T-cell (primary cell): ENCODE measurements around the gene SLC22A12. TPM values are rescaled to one million over a fixed set of nuclear protein-coding genes. Genes with fewer than 3 reads are reported as not detected.

ENCODE experiments used
- ATAC-seq, 4 experiments: fragments of 200-7000 bp in 3 of 4; fragments of 150-1000 bp in 1 of 4; cut with Tn5 transposase; replicated peaks in 1 of 4; 1 replicate in 3 of 4; 2 replicates in 1 of 4; pipeline ENCODE4 v1.10.0; 2021; ENCODE audit warnings: moderate library complexity in 3 of 4, mild to moderate bottlenecking in 2 of 4, moderate number of reproducible peaks in 1 of 4
- CTCF ChIA-PET, 2 donors: fragments of 300-600 bp; sonication (Branson Sonifier 250); formaldehyde crosslinking; loops; one replicate each; lab custom pipeline; 2022; ENCODE audit warnings: antibody characterized with exemption in 2 of 2; lab: Charles Lee
- POLR2A ChIA-PET, 2 donors: fragments of 300-600 bp; sonication (Branson Sonifier 250); formaldehyde crosslinking; loops; one replicate each; lab custom pipeline; 2022; ENCODE audit warnings: antibody characterized with exemption in 2 of 2; lab: Charles Lee
- DNase-seq, 35 experiments: peaks; one replicate each; pipeline versions ENCODE4 v3.0.0 to v3.0.0-alpha.2; 2013 to 2023
- H3K27ac ChIP-seq: one replicate; pipeline ENCODE4 v1.5.1; 2013; ENCODE audit warnings: low read length
- H3K27me3 ChIP-seq, 2 experiments: replicated peaks in 1 of 2; 1 replicate in 1 of 2; 2 replicates in 1 of 2; pipeline versions ENCODE4 v1.6.1 to v1.7.0; 2013; ENCODE audit warnings: low read length in 1 of 2, mixed read lengths in 1 of 2; ENCODE audit not compliant: control insufficient read depth in 2 of 2, insufficient read depth in 2 of 2; ENCODE audit errors: extremely low read depth in 1 of 2
- H3K36me3 ChIP-seq, 2 donors: 1 replicate in 1 of 2; 2 replicates in 1 of 2; pipeline versions ENCODE4 v1.6.1 to v1.7.0; 2013; ENCODE audit warnings: low read length in 1 of 2; ENCODE audit not compliant: control insufficient read depth in 2 of 2, insufficient read depth in 1 of 2; ENCODE audit errors: extremely low read depth in 1 of 2
- H3K4me1 ChIP-seq, 2 experiments: 1 replicate in 1 of 2; 2 replicates in 1 of 2; pipeline versions ENCODE4 v1.6.1 to v1.7.0; 2013; ENCODE audit warnings: low read length in 2 of 2, mixed read lengths in 1 of 2; ENCODE audit not compliant: insufficient read depth in 2 of 2, control insufficient read depth in 1 of 2; ENCODE audit errors: extremely low read depth in 1 of 2
- H3K4me3 ChIP-seq, 2 donors: 1 replicate in 1 of 2; 2 replicates in 1 of 2; pipeline versions ENCODE4 v1.5.1 to v1.7.0; 2013; ENCODE audit warnings: mild to moderate bottlenecking in 2 of 2, low read length in 1 of 2, moderate library complexity in 1 of 2; ENCODE audit not compliant: control insufficient read depth in 1 of 2; ENCODE audit errors: extremely low read depth in 1 of 2
- H3K9me3 ChIP-seq: 2 replicates; pipeline ENCODE4 v1.7.0; 2013
- H3K27ac Mint-ChIP-seq, 2 donors: one replicate each; pipeline ENCODE4 v1.8.0; 2020 to 2021; ENCODE audit warnings: mild to moderate bottlenecking in 2 of 2, mixed read lengths in 2 of 2
- H3K27me3 Mint-ChIP-seq, 2 donors: one replicate each; pipeline ENCODE4 v1.8.0; 2021 to 2022; ENCODE audit warnings: mixed read lengths in 2 of 2
- H3K36me3 Mint-ChIP-seq: one replicate; pipeline ENCODE4 v1.8.0; 2021; ENCODE audit warnings: mixed read lengths
- H3K4me1 Mint-ChIP-seq, 3 donors: one replicate each; pipeline ENCODE4 v1.8.0; 2020 to 2022; ENCODE audit warnings: mixed read lengths in 3 of 3, mild to moderate bottlenecking in 1 of 3
- H3K4me3 Mint-ChIP-seq, 3 donors: one replicate each; pipeline ENCODE4 v1.8.0; 2020 to 2022; ENCODE audit warnings: mild to moderate bottlenecking in 3 of 3, mixed read lengths in 3 of 3, moderate library complexity in 3 of 3
- H3K9me3 Mint-ChIP-seq, 3 donors: one replicate each; pipeline ENCODE4 v1.8.0; 2020 to 2022; ENCODE audit warnings: mixed read lengths in 3 of 3
- WGBS: methylation state at CpG from one replicate; pipeline ENCODE4 v1.1.5; 2013; ENCODE audit warnings: missing lambda C conversion rate; ENCODE audit not compliant: insufficient coverage; 5-methylcytosine and 5-hydroxymethylcytosine counted together
- total RNA-seq, 35 experiments: library from RNA in 6 of 35; stranded (reverse) in 6 of 35; fragments of 120-200 nt in 1 of 35; gene quantifications; one replicate each; pipeline versions ENCODE4 v1.2.1 to v1.2.4 and lab custom pipeline; 2013 to 2026

SLC22A12 gene
- total RNA-seq, 5 donors from 2014 or later (not counting 1 experiment from before 2014, with no cell fraction given), result not detected

DNA sequence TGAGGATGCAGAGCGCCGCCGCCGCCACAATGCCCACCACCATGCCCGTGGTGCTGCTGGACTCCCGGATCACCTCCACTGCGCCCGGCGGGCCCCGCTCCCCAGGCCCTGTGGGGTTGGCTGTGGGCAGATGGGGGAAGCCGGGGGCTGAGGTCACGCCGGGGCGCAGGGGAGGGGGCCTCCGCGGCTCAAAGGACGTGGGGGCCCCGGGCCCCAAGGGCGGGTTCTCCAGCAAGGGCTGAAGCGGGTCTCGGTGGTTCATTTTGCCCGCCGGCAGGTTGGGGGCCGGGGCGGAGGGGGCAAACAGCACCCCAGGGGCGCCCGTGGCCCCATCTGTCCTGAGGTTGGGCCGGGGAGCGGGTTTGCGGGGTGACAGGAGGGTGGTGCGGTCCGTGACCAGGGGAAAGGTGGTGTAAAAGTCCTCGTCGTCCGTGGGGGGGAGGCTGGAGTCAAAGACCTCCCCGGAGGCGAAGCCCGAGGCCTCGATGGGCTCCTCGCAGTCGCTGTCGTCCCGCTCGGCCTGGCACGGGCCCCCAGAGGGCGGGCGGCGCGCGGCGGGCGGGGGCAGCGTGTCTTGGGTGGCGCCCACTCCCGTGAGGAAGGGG is 16.5 kb downstream of the SLC22A12 start:
- 88% methylated on average over 14 of the region's 55 CpGs for WGBS
- H3K36me3 Mint-ChIP-seq, result no peaks in the 10 kb centered on the region
- H3K4me1 ChIP-seq, result peaks cover 17 to 19% of the 10 kb centered on the region in 2 experiments
- H3K9me3 Mint-ChIP-seq, result no peaks in the 10 kb centered on the region
- no peak overlapping the region for H3K4me3 ChIP-seq
- H3K27ac Mint-ChIP-seq, result no peak overlapping the region
- H3K27me3 ChIP-seq, result peaks cover 0 to 36% of the 10 kb centered on the region in 2 experiments
- H3K9me3 ChIP-seq, result no peaks in the 10 kb centered on the region
- DNase-seq, result no peak
- ChIA-PET POLR2A (no interaction called here), CTCF (no interaction called here)
- peaks cover 0 to 10% of the 10 kb centered on the region in 2 donors for H3K27me3 Mint-ChIP-seq
- no peak for ATAC-seq
- H3K4me3 Mint-ChIP-seq, result no peak overlapping the region
- no peak overlapping the region for H3K27ac ChIP-seq
- peaks cover 13 to 17% (median 16%) of the 10 kb centered on the region in 3 donors for H3K4me1 Mint-ChIP-seq
- H3K36me3 ChIP-seq, result no peaks in the 10 kb centered on the region

DNA sequence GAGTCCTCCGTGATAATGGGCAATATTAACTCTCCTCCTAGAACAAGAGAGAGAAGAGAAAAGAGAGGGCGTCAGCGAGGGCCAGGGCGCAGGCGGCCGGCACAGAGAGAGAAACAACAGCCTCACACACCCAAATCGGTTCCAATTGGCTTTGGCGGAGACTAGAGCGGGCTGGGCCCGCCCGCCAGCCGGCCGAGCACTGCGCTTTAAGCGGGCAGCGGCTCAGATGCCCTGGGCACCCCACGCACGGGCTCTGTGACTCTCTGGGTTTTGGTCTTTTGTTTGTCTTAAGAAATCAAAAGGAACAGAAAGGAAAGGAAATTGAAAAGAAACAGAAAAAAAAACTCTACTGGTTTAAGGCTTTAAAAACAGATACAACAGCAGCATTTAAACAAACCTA is 17.0 kb downstream of the SLC22A12 start:
- Histone ChIP-seq H3K9me3 (no peaks in the 10 kb centered on the region), H3K27me3 (peaks cover 0 to 30% of the 10 kb centered on the region in 2 experiments), H3K27ac (no peak overlapping the region), H3K4me3 (no peak overlapping the region), H3K36me3 (no peaks in the 10 kb centered on the region), H3K4me1 (peaks cover 17 to 19% of the 10 kb centered on the region in 2 experiments)
- H3K27ac Mint-ChIP-seq, result no peak overlapping the region
- ATAC-seq, result no peak
- ChIA-PET POLR2A (no interaction called here), CTCF (no interaction called here)
- H3K9me3 Mint-ChIP-seq, result no peaks in the 10 kb centered on the region
- no CpG with 5 or more reads among the region's 18 CpGs for WGBS
- H3K27me3 Mint-ChIP-seq, result peaks cover 0 to 10% of the 10 kb centered on the region in 2 donors
- no peak overlapping the region for H3K4me3 Mint-ChIP-seq
- peaks cover 15 to 20% (median 17%) of the 10 kb centered on the region in 3 donors for H3K4me1 Mint-ChIP-seq
- no peak for DNase-seq
- H3K36me3 Mint-ChIP-seq, result no peaks in the 10 kb centered on the region

DNA sequence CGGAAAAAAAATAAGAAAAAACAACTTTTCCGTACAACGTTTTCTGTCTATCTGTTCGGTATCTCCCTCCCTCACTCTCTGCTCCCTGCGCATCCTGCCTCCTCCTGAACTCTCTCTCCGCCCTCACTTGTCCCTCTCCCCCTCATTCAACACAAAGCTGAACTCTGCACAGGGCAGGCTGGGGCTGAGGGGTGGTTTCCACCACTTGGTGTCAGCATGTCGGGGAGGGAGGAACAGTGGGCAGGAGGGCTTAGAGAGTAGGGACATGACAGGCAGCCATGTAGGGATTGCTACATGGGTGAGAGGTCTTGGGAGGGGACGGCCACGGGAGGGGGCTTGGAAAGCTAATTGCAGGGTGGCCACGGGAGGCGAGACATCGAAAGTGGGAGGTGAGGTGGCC is 17.6 kb downstream of the SLC22A12 start:
- H3K4me1 Mint-ChIP-seq, result peaks cover 15 to 20% (median 17%) of the 10 kb centered on the region in 3 donors
- POLR2A ChIA-PET, result no interaction called here

DNA sequence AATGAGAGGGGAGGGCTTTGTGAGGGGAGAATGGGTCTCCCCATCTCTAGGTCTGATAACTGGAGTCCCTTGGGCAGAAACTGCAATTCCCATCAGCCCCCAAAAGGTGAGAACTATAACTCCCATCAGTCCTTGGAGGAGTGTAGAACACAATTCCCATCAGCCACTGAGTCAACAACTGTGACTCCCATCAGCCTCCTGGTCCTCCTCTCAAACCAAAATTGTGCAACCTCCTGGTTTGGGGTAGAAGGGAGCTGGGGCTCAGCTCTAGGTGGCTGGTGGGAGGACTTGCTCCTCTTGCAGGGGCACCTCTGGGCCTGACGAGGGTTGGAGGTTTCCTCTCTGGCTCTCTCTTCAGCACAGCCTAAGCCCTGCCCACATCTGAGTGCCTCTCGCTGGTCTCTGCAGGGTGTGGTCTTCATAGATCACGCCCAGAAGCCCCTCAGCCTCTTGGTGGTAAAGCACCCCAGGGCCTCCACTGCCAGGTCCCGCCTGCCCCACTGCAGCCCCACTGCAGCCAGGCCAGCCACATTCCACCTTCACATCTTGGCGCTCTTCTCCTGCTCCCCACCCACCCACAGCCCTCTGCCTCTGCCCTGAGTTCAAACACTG is 18.5 kb downstream of the SLC22A12 start:
- POLR2A ChIA-PET, result no interaction called here
- ATAC-seq, result no peak

More for the DNA sequence above, 17.6 kb downstream of the SLC22A12 start:
- CTCF ChIA-PET, result no interaction called here
- H3K27ac ChIP-seq, result no peak overlapping the region
- Mint-ChIP-seq H3K27me3 (peaks cover 0 to 6% of the 10 kb centered on the region in 2 donors), H3K27ac (no peak overlapping the region), H3K4me3 (no peak overlapping the region), H3K36me3 (no peaks in the 10 kb centered on the region), H3K9me3 (no peaks in the 10 kb centered on the region)
- 89% methylated on average over 6 of the region's 12 CpGs for WGBS
- peaks cover 17 to 19% of the 10 kb centered on the region in 2 experiments for H3K4me1 ChIP-seq
- H3K36me3 ChIP-seq, result no peaks in the 10 kb centered on the region
- no peaks in the 10 kb centered on the region for H3K9me3 ChIP-seq
- H3K4me3 ChIP-seq, result no peak overlapping the region
- DNase-seq (no peak), ATAC-seq (no peak)
- peaks cover 0 to 24% of the 10 kb centered on the region in 2 experiments for H3K27me3 ChIP-seq

DNA sequence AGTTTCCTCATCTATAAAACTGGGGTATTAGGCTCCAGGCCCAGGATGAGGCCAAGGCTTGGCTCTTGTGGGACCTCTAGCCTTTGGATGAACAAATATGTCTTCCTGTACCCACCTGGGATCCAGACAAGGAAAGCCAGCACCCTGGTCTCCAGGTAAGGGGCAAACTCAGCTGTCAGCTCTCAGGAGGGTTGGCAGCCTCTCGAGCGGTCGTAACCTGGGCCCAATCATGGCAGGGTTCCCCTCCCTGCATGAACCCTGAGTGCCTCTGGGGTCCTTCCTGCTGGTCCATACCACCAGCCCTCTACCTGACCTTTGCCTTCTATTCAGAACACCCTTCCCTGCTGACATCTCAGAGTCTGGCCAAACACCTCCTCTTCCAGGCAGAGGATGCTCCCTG is 19.6 kb downstream of the SLC22A12 start:
- 89% methylated on average over 3 of the region's 3 CpGs for WGBS
- H3K27me3 ChIP-seq, result peaks cover 0 to 5% of the 10 kb centered on the region in 2 experiments
- H3K9me3 Mint-ChIP-seq, result no peaks in the 10 kb centered on the region
- no peaks in the 10 kb centered on the region for H3K27me3 Mint-ChIP-seq
- H3K9me3 ChIP-seq, result no peaks in the 10 kb centered on the region
- H3K4me3 ChIP-seq, result no peak overlapping the region
- DNase-seq, result no peak
- peaks cover 15 to 20% (median 17%) of the 10 kb centered on the region in 3 donors for H3K4me1 Mint-ChIP-seq
- H3K36me3 Mint-ChIP-seq, result no peaks in the 10 kb centered on the region
- no peak overlapping the region for H3K4me3 Mint-ChIP-seq
- ChIA-PET POLR2A (no interaction called here), CTCF (no interaction called here)
- peaks cover 17 to 19% of the 10 kb centered on the region in 2 experiments for H3K4me1 ChIP-seq
- no peaks in the 10 kb centered on the region for H3K36me3 ChIP-seq
- no peak overlapping the region for H3K27ac Mint-ChIP-seq
- ATAC-seq, result no peak
- H3K27ac ChIP-seq, result no peak overlapping the region

More for the DNA sequence above, 18.5 kb downstream of the SLC22A12 start:
- peaks cover 17 to 19% of the 10 kb centered on the region in 2 experiments for H3K4me1 ChIP-seq
- Mint-ChIP-seq H3K27ac (no peak overlapping the region), H3K9me3 (no peaks in the 10 kb centered on the region), H3K4me3 (no peak overlapping the region), H3K27me3 (peaks cover 0 to 6% of the 10 kb centered on the region in 2 donors), H3K4me1 (peaks cover 15 to 20% (median 17%) of the 10 kb centered on the region in 3 donors), H3K36me3 (no peaks in the 10 kb centered on the region)
- CTCF ChIA-PET, result interaction anchor here in 1 of 2 donors (0.6 kb wide), 1 partner anchor 17 kb away, joined by 3 read pairs; no protein-coding TSS in a partner anchor
- H3K4me3 ChIP-seq, result no peak overlapping the region
- WGBS, result 47% methylated on average over 4 of the region's 5 CpGs
- H3K27me3 ChIP-seq, result peaks cover 0 to 16% of the 10 kb centered on the region in 2 experiments
- H3K27ac ChIP-seq, result no peak overlapping the region
- H3K36me3 ChIP-seq, result no peaks in the 10 kb centered on the region
- no peak for DNase-seq
- H3K9me3 ChIP-seq, result no peaks in the 10 kb centered on the region

- no peak for ATAC-seq
- Mint-ChIP-seq H3K27ac (no peak overlapping the region), H3K36me3 (no peaks in the 10 kb centered on the region), H3K27me3 (no peaks in the 10 kb centered on the region), H3K9me3 (no peaks in the 10 kb centered on the region), H3K4me1 (peaks cover 15 to 20% (median 17%) of the 10 kb centered on the region in 3 donors), H3K4me3 (peak overlapping the region in 1 of 3 donors; percentile 7)
- no peak overlapping the region for H3K27ac ChIP-seq
- no peaks in the 10 kb centered on the region for H3K27me3 ChIP-seq
- no peak for DNase-seq
- WGBS, result 58% methylated on average over 1 of the region's 2 CpGs
- H3K9me3 ChIP-seq, result no peaks in the 10 kb centered on the region
- no peak overlapping the region for H3K4me3 ChIP-seq
- CTCF ChIA-PET, result interaction anchor here in 1 of 2 donors (0.5 kb wide), 1 partner anchor 22 kb away, joined by 3 read pairs; no protein-coding TSS in a partner anchor
- POLR2A ChIA-PET, result interaction anchor here in 1 of 2 donors (0.5 kb wide), 1 partner anchor 1195 kb away, joined by 6 read pairs; no protein-coding TSS in a partner anchor
- H3K4me1 ChIP-seq, result peaks cover 17 to 19% of the 10 kb centered on the region in 2 experiments
- H3K36me3 ChIP-seq, result no peaks in the 10 kb centered on the region
These were observed 20.2 kb downstream of the SLC22A12 start for GRCh38 chr11:64611176-64611575.
